Measurements from ENCODE around the gene TRABD2B. TPM values are rescaled to one million over a fixed set of nuclear protein-coding genes. Genes with fewer than 3 reads are reported as not detected.

TRABD2B gene
- total and polyA plus RNA-seq, 4 donors = 0.28 to 2.6 (median 1.3) TPM

GRCh38 chr1:47983691-47984090 lies 13.5 kb downstream of the TRABD2B start:
- no peaks in the 10 kb centered on the region for H3K27me3 ChIP-seq (ENCODE audit: control insufficient read depth in 4 of 4, insufficient read depth in 4 of 4, low read length in 3 of 4)
- H3K4me3 ChIP-seq (ENCODE audit: low read depth in 1 of 3, low read length in 3 of 3) = no peak overlapping the region
- no peak overlapping the region for H3K9ac ChIP-seq (ENCODE audit: low read depth in 1 of 2, low read length in 2 of 2)
- H3K9me3 ChIP-seq (ENCODE audit: control insufficient read depth in 4 of 4, low read length in 3 of 4) = no peaks in the 10 kb centered on the region
- no peak for TF ChIP-seq CTCF (IDR thresholded peaks at IDR 0.05; ENCODE audit: low read depth, low read length, missing input control)
- no peak for TF ChIP-seq GABPA (IDR thresholded peaks at IDR 0.05 in 1 of 2, conservative IDR thresholded peaks at IDR 0.05 in 1 of 2)
- no peak for TF ChIP-seq HNF4G (IDR thresholded peaks at IDR 0.05)
- TF ChIP-seq NR2F2 (IDR thresholded peaks at IDR 0.05) = no peak
- no peak for TF ChIP-seq RXRA (IDR thresholded peaks at IDR 0.05)
- no peak for TF ChIP-seq ATF3 (IDR thresholded peaks at IDR 0.05)
- no peak for TF ChIP-seq FOXA1 (IDR thresholded peaks at IDR 0.05)
- TF ChIP-seq MAX (IDR thresholded peaks at IDR 0.05) = no peak
- TF ChIP-seq SP1 (IDR thresholded peaks at IDR 0.05) = no peak
- no peak for TF ChIP-seq FOXA2 (IDR thresholded peaks at IDR 0.05)
- TF ChIP-seq RAD21 (IDR thresholded peaks at IDR 0.05) = no peak
- TF ChIP-seq EGR1 (IDR thresholded peaks at IDR 0.05; ENCODE audit: low read depth in 2 of 2) = no peak
- no peak for TF ChIP-seq HNF4A (conservative IDR thresholded peaks at IDR 0.05)
- no peak for TF ChIP-seq ZBTB33 (IDR thresholded peaks at IDR 0.05)
- no peak for TF ChIP-seq TAF1 (conservative IDR thresholded peaks at IDR 0.05)
- TF ChIP-seq REST (IDR thresholded peaks at IDR 0.05) = no peak
- DNase-seq (ENCODE audit: low spot score) = no peak
- peaks cover 0 to 6% (median 0%) of the 10 kb centered on the region in 4 donors for H3K36me3 ChIP-seq (ENCODE audit: control insufficient read depth in 4 of 4, insufficient read depth in 3 of 4, low read depth in 1 of 4, low read length in 3 of 4)
- 71% methylated on average over 12 of the region's 12 CpGs for WGBS
- H3K27ac ChIP-seq (ENCODE audit: low read depth in 1 of 2, low read length in 2 of 2) = no peak overlapping the region
- peaks cover 0 to 18% (median 0%) of the 10 kb centered on the region in 4 donors for H3K4me1 ChIP-seq (ENCODE audit: control insufficient read depth in 4 of 4, insufficient read depth in 4 of 4, low read length in 3 of 4)
